Astrocyte (in vitro differentiated cells and primary cell): ENCODE results near the gene PHF14.

Experiments used
- CTCF ChIP-seq: IDR thresholded peaks from 2 replicates; pipeline ENCODE4 v1.5.1; 2011; ENCODE audit warnings: low read depth, mild to moderate bottlenecking, inconsistent platforms, low read length, moderate library complexity; ENCODE audit not compliant: insufficient read depth
- EZH2 ChIP-seq: IDR thresholded peaks from 2 replicates; pipeline ENCODE4 v1.6.1; 2012; ENCODE audit warnings: mild to moderate bottlenecking, low read length, inconsistent platforms; ENCODE audit not compliant: insufficient read depth

GRCh38 chr7:11170175-11170574, 196.5 kb downstream of the PHF14 start:
- TF ChIP-seq CTCF (no peak), EZH2 (no peak)
